Spleen (tissue), 11 donors: Measurements from ENCODE around the gene CADPS2. TPM values are rescaled to one million over a fixed set of nuclear protein-coding genes. Genes with fewer than 3 reads are reported as not detected.
"Not testable (repeated sequence)": the region's sequence is repeated elsewhere in the genome, so short reads cannot be mapped to it uniquely, and the experiment has no call there.

Experiments
- DNase-seq: peaks from one replicate; pipeline ENCODE4 v3.0.0-alpha.2; 2020
- H3K27ac ChIP-seq, 8 donors: fragments of 200-600 bp; sonication (generic) in 7 of 8; 1 replicate in 4 of 8; 2 replicates in 4 of 8; pipeline versions ENCODE4 v1.5.0 to v1.8.0; 2016 to 2021; ENCODE audit warnings: inconsistent platforms in 4 of 8, mild to moderate bottlenecking in 4 of 8, moderate library complexity in 1 of 8
- H3K27me3 ChIP-seq, 7 donors: fragments of 200-600 bp; sonication (generic) in 6 of 7; replicated peaks in 1 of 7; 1 replicate in 4 of 7; 2 replicates in 3 of 7; pipeline versions ENCODE4 v1.5.0 to v1.8.0; 2016 to 2021; ENCODE audit warnings: inconsistent platforms in 3 of 7, mild to moderate bottlenecking in 1 of 7
- H3K36me3 ChIP-seq, 6 donors: fragments of 200-600 bp; sonication (generic) in 5 of 6; 1 replicate in 4 of 6; 2 replicates in 2 of 6; pipeline versions ENCODE4 v1.5.0 to v1.8.0; 2016 to 2021; ENCODE audit warnings: inconsistent platforms in 2 of 6
- H3K4me1 ChIP-seq, 6 donors: fragments of 200-600 bp; sonication (generic) in 5 of 6; 1 replicate in 3 of 6; 2 replicates in 3 of 6; pipeline versions ENCODE4 v1.5.0 to v1.8.0; 2016 to 2021; ENCODE audit warnings: inconsistent platforms in 3 of 6
- H3K4me3 ChIP-seq, 8 donors: fragments of 200-600 bp; sonication (generic) in 7 of 8; 1 replicate in 4 of 8; 2 replicates in 4 of 8; pipeline versions ENCODE4 v1.5.0 to v1.8.0; 2016 to 2021; ENCODE audit warnings: inconsistent platforms in 4 of 8, mild to moderate bottlenecking in 4 of 8, moderate library complexity in 2 of 8
- H3K9me3 ChIP-seq, 8 donors: fragments of 200-600 bp; sonication (generic) in 7 of 8; 1 replicate in 4 of 8; 2 replicates in 4 of 8; pipeline versions ENCODE4 v1.5.0 to v1.8.0; 2016 to 2021; ENCODE audit warnings: inconsistent platforms in 4 of 8
- CTCF ChIP-seq, 11 experiments: fragments of 200-600 bp in 7 of 11; fragments of 450-650 bp in 4 of 11; sonication (generic) in 4 of 11; IDR thresholded peaks in 8 of 11; conservative IDR thresholded peaks in 3 of 11; 1 replicate in 7 of 11; 2 replicates in 4 of 11; pipeline versions ENCODE4 v1.4.0 to v1.8.0; 2016 to 2021; ENCODE audit warnings: antibody characterized with exemption in 11 of 11, inconsistent platforms in 4 of 11, mild to moderate bottlenecking in 1 of 11
- POLR2A ChIP-seq, 3 donors: fragments of 450-650 bp; IDR thresholded peaks; one replicate each; pipeline ENCODE4 v1.5.1; 2017; ENCODE audit warnings: antibody characterized with exemption in 3 of 3, mild to moderate bottlenecking in 1 of 3
- POLR2AphosphoS5 ChIP-seq, 3 donors: sonication (generic); formaldehyde crosslinking; IDR thresholded peaks; one replicate each; pipeline ENCODE4 v1.5.1; 2017; ENCODE audit warnings: antibody characterized with exemption in 3 of 3
- WGBS, 5 donors: extraction: QIAGEN DNeasy Blood & Tissue Kit in 3 of 5; methylation state at CpG; one replicate each; pipeline versions ENCODE4 v1.1.5 to v1.1.7; 2013 to 2018; 5-methylcytosine and 5-hydroxymethylcytosine counted together
- intact Hi-C: fragments of 100-400 bp; cut with DNase I; formaldehyde crosslinking; loops from one replicate; pipeline ENCODE4 v1.15.0; 2023; ENCODE audit warnings: low total_unique reads
- polyA plus RNA-seq, 3 donors: library from polyadenylated mRNA; stranded (reverse); fragments of 200-250 nt; gene quantifications; one replicate each; pipeline ENCODE4 v1.2.1, GENCODE V29; 2013
- total RNA-seq, 7 donors: library from RNA; depleted of rRNA in 3 of 7; stranded (reverse); fragments of >200 nt in 3 of 7; fragmentation: NEBNext Ultra II Directional in 4 of 7; extraction: Animal tissue kit (Norgen Biotek cat#: 25700) in 4 of 7; gene quantifications; one replicate each; pipeline versions ENCODE4 v1.1.0 to v1.2.1, GENCODE V29; 2016 to 2021
- donor health status: healthy with polysubstance abuse.
- donor health status: DM: no; HTN: no; CAD: no; lungs with moderate emphysema.
- donor health status: DM: no; HTN: no; CAD: no.
- donor health status: Bipolar disorder and iron deficiency.
- donor health status: healthy.
- donor health status: DM: no; HTN: no; CAD: no.
- donor health status: DM: yes; HTN: yes; CAD: no.

The CADPS2 gene
- total and polyA plus RNA-seq, 10 donors: 2.4 to 19.3 (median 11.7) TPM

GRCh38 chr7:122844191-122844988 is 41.9 kb downstream of the CADPS2 start:
- Histone ChIP-seq H3K27ac (no peak overlapping the region), H3K4me3 (no peak overlapping the region), H3K36me3 (no peaks in the 10 kb centered on the region), H3K9me3 (no peaks in the 10 kb centered on the region), H3K4me1 (peaks cover 0 to 9% (median 0%) of the 10 kb centered on the region in 6 donors), H3K27me3 (no peaks in the 10 kb centered on the region)
- 65 to 74% (median 67%) methylated on average over 3 of the region's 3 CpGs for WGBS, 5 donors
- no peak for TF ChIP-seq POLR2A (IDR thresholded peaks at IDR 0.05)
- no peak for TF ChIP-seq CTCF (IDR thresholded peaks at IDR 0.05 in 8 of 11, conservative IDR thresholded peaks at IDR 0.05 in 3 of 11)
- TF ChIP-seq POLR2AphosphoS5 (IDR thresholded peaks at IDR 0.05): no peak
- DNase-seq: no peak
- intact Hi-C loops: no loop called here

- TF ChIP-seq POLR2A (IDR thresholded peaks at IDR 0.05) (no peak), POLR2AphosphoS5 (IDR thresholded peaks at IDR 0.05) (no peak), CTCF (IDR thresholded peaks at IDR 0.05 in 8 of 11, conservative IDR thresholded peaks at IDR 0.05 in 3 of 11) (no peak)
- no peak overlapping the region for H3K4me3 ChIP-seq
- no peaks in the 10 kb centered on the region for H3K27me3 ChIP-seq
- H3K27ac ChIP-seq: no peak overlapping the region
- H3K36me3 ChIP-seq: no peaks in the 10 kb centered on the region
- 81 to 95% (median 84%) methylated on average over 1 of the region's 1 CpG for WGBS, 5 donors
- peaks cover 0 to 4% (median 0%) of the 10 kb centered on the region in 6 donors for H3K4me1 ChIP-seq
- H3K9me3 ChIP-seq: no peaks in the 10 kb centered on the region
- intact Hi-C loops: no loop called here
- DNase-seq: no peak
These were observed 43.3 kb downstream of the CADPS2 start for GRCh38 chr7:122842971-122843370.

- DNase-seq, H3K4me1 ChIP-seq, H3K27me3 ChIP-seq, H3K4me3 ChIP-seq, H3K27ac ChIP-seq, intact Hi-C loops, H3K36me3 ChIP-seq: not testable (repeated sequence)
- H3K9me3 ChIP-seq: peaks cover 0 to 13% (median 0%) of the 10 kb centered on the region in 8 donors
- 68 to 84% (median 77%) methylated on average over 2 of the region's 2 CpGs for WGBS, 5 donors
These were observed 50.0 kb downstream of the CADPS2 start for GRCh38 chr7:122836286-122836685.

GRCh38 chr7:122834571-122834942 is 51.7 kb downstream of the CADPS2 start:
- H3K27ac ChIP-seq, H3K4me3 ChIP-seq, H3K4me1 ChIP-seq, intact Hi-C loops, H3K36me3 ChIP-seq, H3K27me3 ChIP-seq, DNase-seq: not testable (repeated sequence)
- peaks cover 0 to 13% (median 0%) of the 10 kb centered on the region in 8 donors for H3K9me3 ChIP-seq
- 67 to 83% (median 77%) methylated on average over 4 to 9 of the region's 9 CpGs for WGBS, 5 donors

- Histone ChIP-seq H3K4me1 (no peaks in the 10 kb centered on the region), H3K27me3 (no peaks in the 10 kb centered on the region), H3K9me3 (peaks cover 0 to 13% (median 0%) of the 10 kb centered on the region in 8 donors), H3K27ac (no peak overlapping the region), H3K4me3 (no peak overlapping the region), H3K36me3 (no peaks in the 10 kb centered on the region)
- intact Hi-C loops: no loop called here
- no peak for DNase-seq
- WGBS, 5 donors: 85 to 94% (median 91%) methylated on average over 10 of the region's 10 CpGs
- no peak for TF ChIP-seq POLR2A (IDR thresholded peaks at IDR 0.05)
- no peak for TF ChIP-seq CTCF (IDR thresholded peaks at IDR 0.05 in 8 of 11, conservative IDR thresholded peaks at IDR 0.05 in 3 of 11)
These were observed 52.2 kb downstream of the CADPS2 start for GRCh38 chr7:122833888-122834570.
